ENCODE results near the gene SPAG17. TPM values are rescaled to one million over a fixed set of nuclear protein-coding genes. Genes with fewer than 3 reads are reported as not detected.

The SPAG17 gene
- total and polyA plus RNA-seq, 7 donors, result not detected

GRCh38 chr1:118077331-118078045, 107.5 kb downstream of the SPAG17 start:
- Histone ChIP-seq H3K4me1 (peaks cover 0 to 6% (median 0%) of the 10 kb centered on the region in 4 donors), H3K27ac (no peak overlapping the region), H3K9me3 (no peaks in the 10 kb centered on the region), H3K4me3 (no peak overlapping the region), H3K36me3 (no peaks in the 10 kb centered on the region), H3K27me3 (no peaks in the 10 kb centered on the region)
- TF ChIP-seq EP300 (IDR thresholded peaks at IDR 0.05) (no peak), POLR2A (IDR thresholded peaks at IDR 0.05) (no peak), CTCF (IDR thresholded peaks at IDR 0.05) (no peak), POLR2AphosphoS5 (IDR thresholded peaks at IDR 0.05) (no peak)
- no peak for DNase-seq
- intact Hi-C loops (cut with DNase I), result no loop called here
- 24 to 68% methylated on average over 2 of the region's 2 CpGs for WGBS, 2 donors

DNA sequence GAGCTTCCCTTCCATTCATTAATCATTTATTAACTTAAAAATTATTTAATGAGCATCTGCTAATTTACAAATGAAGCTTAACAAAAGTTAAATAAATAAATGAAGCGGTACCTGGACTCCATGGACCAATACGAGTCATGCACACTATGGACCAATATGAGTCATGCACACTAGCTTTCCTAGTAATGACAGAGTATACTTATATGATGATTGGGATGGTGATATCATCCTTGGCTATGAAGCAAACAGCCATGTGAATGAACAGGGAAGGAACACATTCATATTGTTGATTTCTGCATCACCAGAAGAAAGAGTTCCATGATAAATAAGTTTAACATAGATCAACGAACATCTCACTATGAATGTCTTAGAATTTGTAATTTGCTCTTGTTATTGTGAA, 109.9 kb downstream of the SPAG17 start:
- H3K9me3 ChIP-seq, result no peaks in the 10 kb centered on the region
- H3K4me1 ChIP-seq, result peaks cover 0 to 6% (median 0%) of the 10 kb centered on the region in 4 donors
- no peak overlapping the region for H3K4me3 ChIP-seq
- no peak for DNase-seq
- TF ChIP-seq POLR2AphosphoS5 (IDR thresholded peaks at IDR 0.05) (no peak), CTCF (IDR thresholded peaks at IDR 0.05) (no peak), POLR2A (IDR thresholded peaks at IDR 0.05) (no peak)
- no peaks in the 10 kb centered on the region for H3K36me3 ChIP-seq
- no peaks in the 10 kb centered on the region for H3K27me3 ChIP-seq
- no peak overlapping the region for H3K27ac ChIP-seq
- 83 to 88% methylated on average over 3 of the region's 3 CpGs for WGBS, 2 donors
- intact Hi-C loops (cut with DNase I), result no loop called here

DNA sequence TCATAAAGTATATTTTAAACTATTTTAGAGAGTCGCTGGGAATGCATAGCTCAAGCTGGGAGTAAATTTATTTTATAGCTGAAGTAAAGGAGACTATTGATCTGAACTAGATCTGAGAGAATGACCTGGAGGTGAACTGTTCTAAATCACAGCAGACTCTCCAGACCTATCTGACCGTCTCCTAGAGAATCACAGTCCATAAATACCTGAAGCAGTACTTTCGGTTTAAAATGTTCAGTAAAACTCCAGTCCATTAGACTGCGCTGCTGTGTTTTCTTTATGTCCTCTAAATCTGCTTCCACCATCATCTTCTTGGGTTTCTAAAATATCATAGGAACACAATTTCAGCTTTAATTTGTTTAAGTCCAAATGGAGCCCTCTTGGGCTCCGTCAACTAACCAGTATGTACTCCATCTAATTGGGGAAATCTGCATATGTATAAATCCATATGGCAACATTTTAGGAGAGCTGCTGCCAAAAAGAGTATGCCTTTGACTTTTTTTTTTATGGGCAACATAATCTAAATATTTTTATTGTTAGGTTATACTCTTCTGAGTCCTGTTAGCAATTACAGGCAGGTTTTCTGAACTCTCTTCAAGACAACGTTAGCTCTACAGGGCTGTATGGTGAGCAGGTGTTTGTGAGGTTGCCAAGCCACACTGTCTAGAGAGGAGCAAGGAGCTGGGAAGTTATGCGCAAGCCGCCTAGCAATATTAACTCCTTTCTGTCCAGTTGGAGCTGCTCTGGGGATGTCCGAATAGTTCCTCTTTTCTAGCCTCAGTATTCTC, 111.2 kb downstream of the SPAG17 start:
- Histone ChIP-seq H3K4me1 (peaks cover 0 to 6% (median 0%) of the 10 kb centered on the region in 4 donors), H3K27me3 (no peaks in the 10 kb centered on the region), H3K9me3 (no peaks in the 10 kb centered on the region), H3K36me3 (no peaks in the 10 kb centered on the region), H3K4me3 (no peak overlapping the region), H3K27ac (no peak overlapping the region)
- no peak for DNase-seq
- intact Hi-C loops (cut with DNase I), result no loop called here
- 14 to 38% methylated on average over 9 of the region's 9 CpGs for WGBS, 2 donors
- TF ChIP-seq POLR2AphosphoS5 (IDR thresholded peaks at IDR 0.05) (no peak), CTCF (IDR thresholded peaks at IDR 0.05) (no peak), EP300 (IDR thresholded peaks at IDR 0.05) (no peak), POLR2A (IDR thresholded peaks at IDR 0.05) (no peak)

DNA sequence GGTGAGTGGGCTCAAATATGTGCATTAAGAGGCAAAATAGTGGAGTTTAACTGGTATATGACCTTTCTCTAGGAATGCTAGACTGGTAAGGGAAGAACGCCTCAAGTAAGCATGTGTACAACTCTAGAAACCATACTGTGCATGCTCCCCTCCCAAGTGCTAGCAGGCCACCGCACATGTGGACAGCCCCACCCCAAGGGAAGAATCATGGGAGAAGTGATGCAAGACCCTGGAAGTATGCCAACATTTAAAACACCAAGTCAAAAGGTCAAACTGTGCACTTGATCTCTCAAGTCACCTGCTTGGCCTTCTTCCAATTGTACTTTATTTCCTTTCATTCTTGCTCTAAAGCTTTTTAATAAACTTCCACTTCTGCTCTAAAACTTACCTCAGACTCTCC, 135.0 kb downstream of the SPAG17 start:
- no peak overlapping the region for H3K27ac ChIP-seq
- intact Hi-C loops (cut with DNase I), result no loop called here

More for the DNA sequence above, 135.0 kb downstream of the SPAG17 start:
- Histone ChIP-seq H3K27me3 (no peaks in the 10 kb centered on the region), H3K4me1 (no peaks in the 10 kb centered on the region), H3K36me3 (no peaks in the 10 kb centered on the region), H3K4me3 (no peak overlapping the region), H3K9me3 (no peaks in the 10 kb centered on the region)
- WGBS, 2 donors, result 49 to 55% methylated on average over 2 of the region's 2 CpGs
- no peak for DNase-seq
- TF ChIP-seq POLR2AphosphoS5 (IDR thresholded peaks at IDR 0.05), result no peak
- no peak for TF ChIP-seq EP300 (IDR thresholded peaks at IDR 0.05)
- no peak for TF ChIP-seq POLR2A (IDR thresholded peaks at IDR 0.05)
- no peak for TF ChIP-seq CTCF (IDR thresholded peaks at IDR 0.05)

Measured in sigmoid colon (tissue), 7 donors.